ENCODE results near the gene SPAG8.

SPAG8 gene

GRCh38 chr9:35795695-35796094 is 16.4 kb downstream of the SPAG8 start:
- peaks cover 1% of the 10 kb centered on the region; the same call in 1 of the 2 replicates for H3K36me3 ChIP-seq (ENCODE audit: insufficient read depth, low read length)
- H3K27ac ChIP-seq (ENCODE audit: low read depth, low read length, poor library complexity, severe bottlenecking): no peak overlapping the region
- H3K4me2 ChIP-seq (ENCODE audit: low read length): no peak overlapping the region
- H3K9me3 ChIP-seq (ENCODE audit: low read length): no peaks in the 10 kb centered on the region
- H3F3A ChIP-seq (ENCODE audit: insufficient read depth, low read length): no peaks in the 10 kb centered on the region
- H3K27me3 ChIP-seq (ENCODE audit: insufficient read depth, low read length): no peaks in the 10 kb centered on the region
- H3K9me2 ChIP-seq (ENCODE audit: low read depth, low read length): no peaks in the 10 kb centered on the region
- H3K9ac ChIP-seq (ENCODE audit: low read length): no peak overlapping the region
- no peak overlapping the region for H3K4me3 ChIP-seq (ENCODE audit: low read depth, low read length, poor library complexity, severe bottlenecking)
- H3K79me2 ChIP-seq (ENCODE audit: insufficient read depth, low read length): no peaks in the 10 kb centered on the region
- H3K4me1 ChIP-seq (ENCODE audit: insufficient read depth, low read length, severe bottlenecking): no peaks in the 10 kb centered on the region
- no peak overlapping the region for H2AFZ ChIP-seq (ENCODE audit: low read length)
- no peaks in the 10 kb centered on the region for H4K20me1 ChIP-seq (ENCODE audit: insufficient read depth, low read length)
- TF ChIP-seq EZH2 (IDR thresholded peaks at IDR 0.05; ENCODE audit: borderline replicate concordance, low read length): no peak
- TF ChIP-seq, protein P1, sequence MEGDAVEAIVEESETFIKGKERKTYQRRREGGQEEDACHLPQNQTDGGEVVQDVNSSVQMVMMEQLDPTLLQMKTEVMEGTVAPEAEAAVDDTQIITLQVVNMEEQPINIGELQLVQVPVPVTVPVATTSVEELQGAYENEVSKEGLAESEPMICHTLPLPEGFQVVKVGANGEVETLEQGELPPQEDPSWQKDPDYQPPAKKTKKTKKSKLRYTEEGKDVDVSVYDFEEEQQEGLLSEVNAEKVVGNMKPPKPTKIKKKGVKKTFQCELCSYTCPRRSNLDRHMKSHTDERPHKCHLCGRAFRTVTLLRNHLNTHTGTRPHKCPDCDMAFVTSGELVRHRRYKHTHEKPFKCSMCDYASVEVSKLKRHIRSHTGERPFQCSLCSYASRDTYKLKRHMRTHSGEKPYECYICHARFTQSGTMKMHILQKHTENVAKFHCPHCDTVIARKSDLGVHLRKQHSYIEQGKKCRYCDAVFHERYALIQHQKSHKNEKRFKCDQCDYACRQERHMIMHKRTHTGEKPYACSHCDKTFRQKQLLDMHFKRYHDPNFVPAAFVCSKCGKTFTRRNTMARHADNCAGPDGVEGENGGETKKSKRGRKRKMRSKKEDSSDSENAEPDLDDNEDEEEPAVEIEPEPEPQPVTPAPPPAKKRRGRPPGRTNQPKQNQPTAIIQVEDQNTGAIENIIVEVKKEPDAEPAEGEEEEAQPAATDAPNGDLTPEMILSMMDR (IDR thresholded peaks at IDR 0.05; ENCODE audit: low read length): no peak

DNA sequence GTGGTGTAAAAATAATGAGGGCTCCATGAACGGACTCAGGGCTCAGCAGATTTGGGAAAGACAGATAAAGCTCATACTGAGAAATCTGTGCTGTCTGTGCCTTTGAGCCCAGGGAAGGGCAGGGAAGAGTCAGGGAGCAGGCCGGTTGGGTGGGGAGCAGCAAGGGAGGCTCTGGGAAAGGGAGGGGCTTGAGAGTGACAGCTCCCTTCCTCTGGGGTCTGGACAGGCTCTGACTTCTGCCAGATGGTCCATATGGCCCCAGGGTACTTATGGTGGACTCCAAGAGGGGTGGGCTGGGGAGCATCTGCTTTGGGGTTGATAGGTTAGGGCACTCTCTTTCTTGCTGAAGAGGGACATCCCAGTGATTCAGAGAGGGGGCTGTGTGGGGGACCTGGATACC is 18.6 kb downstream of the SPAG8 start:
- Histone ChIP-seq H3F3A (ENCODE audit: insufficient read depth, low read length) (no peaks in the 10 kb centered on the region), H4K20me1 (ENCODE audit: insufficient read depth, low read length) (no peaks in the 10 kb centered on the region), H3K4me1 (ENCODE audit: insufficient read depth, low read length, severe bottlenecking) (no peaks in the 10 kb centered on the region), H3K27me3 (ENCODE audit: insufficient read depth, low read length) (no peaks in the 10 kb centered on the region), H2AFZ (ENCODE audit: low read length) (no peak overlapping the region), H3K27ac (ENCODE audit: low read depth, low read length, poor library complexity, severe bottlenecking) (no peak overlapping the region), H3K9me2 (ENCODE audit: low read depth, low read length) (no peaks in the 10 kb centered on the region), H3K36me3 (ENCODE audit: insufficient read depth, low read length) (peaks cover 4% of the 10 kb centered on the region; the same call in 1 of the 2 replicates), H3K9me3 (ENCODE audit: low read length) (no peaks in the 10 kb centered on the region), H3K9ac (ENCODE audit: low read length) (no peak overlapping the region), H3K4me3 (ENCODE audit: low read depth, low read length, poor library complexity, severe bottlenecking) (no peak overlapping the region), H3K79me2 (ENCODE audit: insufficient read depth, low read length) (no peaks in the 10 kb centered on the region), H3K4me2 (ENCODE audit: low read length) (no peak overlapping the region)
- TF ChIP-seq EZH2 (IDR thresholded peaks at IDR 0.05; ENCODE audit: borderline replicate concordance, low read length): no peak
- TF ChIP-seq, protein P1 (IDR thresholded peaks at IDR 0.05; ENCODE audit: low read length): no peak

GRCh38 chr9:35792826-35793225 is 19.2 kb downstream of the SPAG8 start:
- Histone ChIP-seq H3K4me3 (ENCODE audit: low read depth, low read length, poor library complexity, severe bottlenecking) (no peak overlapping the region), H3K4me2 (ENCODE audit: low read length) (no peak overlapping the region), H3K27me3 (ENCODE audit: insufficient read depth, low read length) (no peaks in the 10 kb centered on the region), H4K20me1 (ENCODE audit: insufficient read depth, low read length) (no peaks in the 10 kb centered on the region), H2AFZ (ENCODE audit: low read length) (no peak overlapping the region), H3K79me2 (ENCODE audit: insufficient read depth, low read length) (no peaks in the 10 kb centered on the region), H3K36me3 (ENCODE audit: insufficient read depth, low read length) (peaks cover 4% of the 10 kb centered on the region; the same call in 1 of the 2 replicates), H3F3A (ENCODE audit: insufficient read depth, low read length) (no peaks in the 10 kb centered on the region), H3K9me2 (ENCODE audit: low read depth, low read length) (no peaks in the 10 kb centered on the region), H3K27ac (ENCODE audit: low read depth, low read length, poor library complexity, severe bottlenecking) (no peak overlapping the region), H3K9me3 (ENCODE audit: low read length) (no peaks in the 10 kb centered on the region), H3K9ac (ENCODE audit: low read length) (no peak overlapping the region), H3K4me1 (ENCODE audit: insufficient read depth, low read length, severe bottlenecking) (no peaks in the 10 kb centered on the region)
- no peak for TF ChIP-seq EZH2 (IDR thresholded peaks at IDR 0.05; ENCODE audit: borderline replicate concordance, low read length)
- TF ChIP-seq, protein P1 (IDR thresholded peaks at IDR 0.05; ENCODE audit: low read length): no peak

All from OCI-LY1 (cell line).